GM12878 (cell line): ENCODE results near the gene B4GALT5. TPM values are rescaled to one million over a fixed set of nuclear protein-coding genes. Genes with fewer than 3 reads are reported as not detected.

Experiments used
- ATAC-seq: fragments of 200-7000 bp; cut with Tn5 transposase; 3 replicates; pipeline ENCODE4 v1.9.1; 2020; ENCODE audit warnings: mild to moderate bottlenecking, moderate library complexity
- BruUV-seq: library from RNA; stranded (reverse); fragments of 400-500 nt; replicated peaks from 2 replicates; lab custom pipeline; 2021; lab: Mats Ljungman, UMichigan
- CTCF ChIA-PET: fragments of 300-600 bp; sonication (Branson Sonifier 250); formaldehyde crosslinking; extraction: SDS; loops from one replicate; lab custom pipeline; 2021; ENCODE audit warnings: inconsistent platforms; lab: Yijun Ruan, JAX
- POLR2A ChIA-PET: fragments of 350-600 bp; formaldehyde crosslinking; extraction: SDS; loops from one replicate; lab custom pipeline; 2021; ENCODE audit warnings: inconsistent platforms; lab: Charles Lee
- RAD21 ChIA-PET: fragments of 300-600 bp; sonication (Branson Sonifier 250); formaldehyde crosslinking; loops from one replicate; lab custom pipeline; 2023; ENCODE audit warnings: antibody characterized with exemption; ENCODE audit not compliant: unreplicated experiment; lab: Charles Lee
- SMC1A ChIA-PET: fragments of 300-600 bp; sonication (Branson Sonifier 250); formaldehyde crosslinking; loops from one replicate; lab custom pipeline; 2023; ENCODE audit not compliant: unreplicated experiment, uncharacterized antibody; lab: Charles Lee
- DNase-seq: peaks from one replicate; pipeline ENCODE4 v3.0.0-alpha.2; 2011; ENCODE audit warnings: low read depth, low spot score
- FAIRE-seq: peaks from 3 replicates; lab custom pipeline; 2011; peaks lifted over from hg19 to GRCh38; lab: Jason Lieb, UNC
- H2AFZ ChIP-seq: 2 replicates; pipeline ENCODE4 v1.6.0; 2011; ENCODE audit warnings: low read depth, low read length, control low read depth; ENCODE audit not compliant: control insufficient read depth
- H3K27ac ChIP-seq: 2 replicates; pipeline ENCODE4 v1.5.1; 2011; ENCODE audit warnings: control low read depth; ENCODE audit not compliant: control insufficient read depth, insufficient read depth
- H3K27me3 ChIP-seq, 2 experiments: replicated peaks in 1 of 2; 2 replicates each; pipeline versions ENCODE4 v1.6.0 to v1.6.1; 2011; ENCODE audit warnings: low read length in 1 of 2; ENCODE audit not compliant: control insufficient read depth in 2 of 2, insufficient read depth in 2 of 2
- H3K36me3 ChIP-seq, 2 experiments: 2 replicates each; pipeline ENCODE4 v1.5.1; 2011; ENCODE audit warnings: low read length in 1 of 2; ENCODE audit not compliant: control insufficient read depth in 2 of 2, insufficient read depth in 2 of 2
- H3K4me1 ChIP-seq: 2 replicates; pipeline ENCODE4 v1.6.1; 2011; ENCODE audit warnings: mild to moderate bottlenecking, low read length, moderate library complexity, mixed read lengths; ENCODE audit not compliant: control insufficient read depth, insufficient read depth
- H3K4me2 ChIP-seq: 2 replicates; pipeline ENCODE4 v1.6.0; 2011; ENCODE audit warnings: control low read depth; ENCODE audit not compliant: control insufficient read depth, insufficient read depth
- H3K4me3 ChIP-seq: fragments of 200-600 bp; sonication (generic); 2 replicates; pipeline ENCODE4 v1.5.1; 2016
- H3K79me2 ChIP-seq: 2 replicates; pipeline ENCODE4 v1.6.0; 2011; ENCODE audit warnings: low read length; ENCODE audit not compliant: control insufficient read depth, insufficient read depth
- H3K9ac ChIP-seq: 2 replicates; pipeline ENCODE4 v1.8.0; 2011; ENCODE audit warnings: low read length, control low read depth, mixed read lengths; ENCODE audit not compliant: control insufficient read depth, insufficient read depth
- H3K9me3 ChIP-seq: replicated peaks from 3 replicates; pipeline ENCODE4 v1.5.1; 2011; ENCODE audit warnings: mild to moderate bottlenecking, low read length; ENCODE audit not compliant: control insufficient read depth, insufficient read depth
- H4K20me1 ChIP-seq: 2 replicates; pipeline ENCODE4 v1.6.0; 2011; ENCODE audit not compliant: control insufficient read depth, insufficient read depth
- IRF4 ChIP-seq: IDR thresholded peaks from 2 replicates; pipeline ENCODE4 v1.6.1; 2011; ENCODE audit warnings: low read depth, low read length
- NRF1 ChIP-seq: conservative IDR thresholded peaks from 2 replicates; pipeline ENCODE4 v1.6.1; 2011; ENCODE audit warnings: mild to moderate bottlenecking, low read depth, low read length, improper control_type of control experiment
- SIN3A ChIP-seq: IDR thresholded peaks from 2 replicates; pipeline ENCODE4 v1.6.1; 2012; ENCODE audit warnings: low read depth, low read length, improper control_type of control experiment
- YBX1 ChIP-seq: fragments of 450-650 bp; IDR thresholded peaks from 2 replicates; pipeline ENCODE4 v1.6.1; 2016; ENCODE audit warnings: antibody characterized with exemption
- WGBS: methylation state at CpG from one replicate; pipeline ENCODE4 v1.1.6; 2016; ENCODE audit warnings: low lambda C conversion rate; ENCODE audit not compliant: insufficient replicate concordance, insufficient coverage; ENCODE audit errors: missing lambda C conversion rate; 5-methylcytosine and 5-hydroxymethylcytosine counted together
- in situ Hi-C: fragments of 300-500 bp; cut with MboI; formaldehyde crosslinking; loops from 9 replicates; pipeline ENCODE4 v1.14.3; 2018; ENCODE audit warnings: mixed read lengths
- intact Hi-C: fragments of 100-400 bp; cut with micrococcal nuclease; formaldehyde crosslinking; loops from one replicate; pipeline ENCODE4 v1.14.2; 2022; ENCODE audit not compliant: unreplicated experiment
- polyA plus RNA-seq, 11 experiments: library from polyadenylated mRNA; depleted of rRNA in 4 of 11; unstranded in 6 of 11; stranded (reverse) in 5 of 11; fragments of >200 nt; fragmentation: Nextera tagmentation in 4 of 11; fragmentation: Illumina TruSeq in 1 of 11; extraction: Ambion mirVana in 4 of 11; extraction: Trizol in 1 of 11; gene quantifications; 1 replicate in 1 of 11; 2 replicates in 10 of 11; pipeline versions ENCODE4 v1.2.1 to v1.2.3, GENCODE V29; 2011 to 2016; ENCODE audit warnings: inconsistent platforms in 2 of 11, missing spikeins in 2 of 11, low read depth in 1 of 11
- total RNA-seq, 4 experiments: library from RNA; depleted of rRNA in 3 of 4; stranded (reverse); fragments of >200 nt in 3 of 4; fragmentation: Illumina TruSeq in 1 of 4; extraction: Trizol in 1 of 4; gene quantifications; 2 replicates each; pipeline versions ENCODE4 v1.2.1 to v1.2.3, GENCODE V29; 2013 to 2021
- TF ChIP-seq, protein P1 (sequence below): fragments of 450-650 bp; IDR thresholded peaks from 2 replicates; pipeline ENCODE4 v1.6.1; 2014; ENCODE audit warnings: mild to moderate bottlenecking
- TF ChIP-seq, protein P2 (sequence below): fragments of 450-650 bp; IDR thresholded peaks from 2 replicates; pipeline ENCODE4 v1.6.1; 2017; ENCODE audit warnings: mild to moderate bottlenecking
- TF ChIP-seq, protein P3 (sequence below): IDR thresholded peaks from 2 replicates; pipeline ENCODE4 v1.6.1; 2011; ENCODE audit warnings: borderline replicate concordance, low read depth, mild to moderate bottlenecking, moderate library complexity, mixed read lengths, low read length; ENCODE audit not compliant: insufficient read depth; ENCODE audit errors: extremely low read length

The B4GALT5 gene
- total and polyA plus RNA-seq, 10 of the 15 experiments (the other 5 are each of a cell fraction or from before 2014, with no cell fraction given): 2.0 to 55.5 (median 20.2) TPM

DNA sequence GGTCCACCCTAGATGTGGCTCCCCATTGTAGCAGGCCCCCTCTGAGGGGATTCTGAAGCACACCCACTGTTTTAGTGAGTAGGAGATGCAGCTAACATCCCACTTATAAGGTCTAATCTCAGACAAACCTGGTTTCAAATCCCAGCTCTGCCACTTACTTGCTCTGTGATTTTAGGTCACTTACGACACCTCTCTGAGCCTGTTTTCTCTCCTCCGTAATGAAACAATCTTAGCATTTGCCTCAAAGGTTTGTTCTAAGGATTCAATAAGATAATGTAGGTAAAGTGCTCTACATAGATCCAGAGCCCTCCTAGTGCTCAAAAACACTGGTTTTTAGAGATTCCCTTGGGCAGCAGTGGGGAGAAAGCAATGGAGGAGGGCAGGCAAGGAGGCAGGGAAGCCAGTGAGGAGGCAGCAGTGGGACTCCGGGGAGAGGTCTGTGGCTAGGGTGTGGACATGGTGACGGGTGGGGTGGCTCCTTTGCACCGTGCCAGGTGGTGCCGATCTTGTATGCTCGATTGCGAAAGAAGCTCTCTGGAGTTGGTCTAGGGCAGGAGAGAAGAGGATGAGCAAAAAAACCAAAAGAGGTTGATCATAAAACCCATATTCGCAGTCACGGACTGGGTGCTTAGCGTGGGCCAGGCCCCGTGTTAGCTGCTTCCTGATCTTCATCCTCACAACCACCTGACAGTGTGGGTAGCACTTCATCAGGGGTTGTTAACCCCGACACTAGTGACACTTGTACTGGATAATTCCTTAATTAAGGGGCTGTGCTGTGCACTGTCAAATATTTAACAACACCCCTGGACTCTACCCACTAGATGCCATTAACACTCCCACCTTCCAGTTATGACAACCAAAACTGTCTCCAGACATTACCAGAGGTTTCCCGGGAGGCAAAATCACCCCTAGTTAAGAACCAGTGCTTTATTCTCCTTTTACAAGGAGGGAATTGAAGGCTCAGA lies 129.0 kb downstream of the B4GALT5 start:
- TF ChIP-seq, protein P1, sequence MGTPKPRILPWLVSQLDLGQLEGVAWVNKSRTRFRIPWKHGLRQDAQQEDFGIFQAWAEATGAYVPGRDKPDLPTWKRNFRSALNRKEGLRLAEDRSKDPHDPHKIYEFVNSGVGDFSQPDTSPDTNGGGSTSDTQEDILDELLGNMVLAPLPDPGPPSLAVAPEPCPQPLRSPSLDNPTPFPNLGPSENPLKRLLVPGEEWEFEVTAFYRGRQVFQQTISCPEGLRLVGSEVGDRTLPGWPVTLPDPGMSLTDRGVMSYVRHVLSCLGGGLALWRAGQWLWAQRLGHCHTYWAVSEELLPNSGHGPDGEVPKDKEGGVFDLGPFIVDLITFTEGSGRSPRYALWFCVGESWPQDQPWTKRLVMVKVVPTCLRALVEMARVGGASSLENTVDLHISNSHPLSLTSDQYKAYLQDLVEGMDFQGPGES: no peak
- peaks cover 3 to 8% of the 10 kb centered on the region in 2 experiments; a peak in 2 of 4 replicates for H3K27me3 ChIP-seq
- H3K4me1 ChIP-seq: no peaks in the 10 kb centered on the region
- H3K79me2 ChIP-seq: no peaks in the 10 kb centered on the region
- DNase-seq (no peak), ATAC-seq (no peak), FAIRE-seq (no peak)
- no peak overlapping the region for H3K4me2 ChIP-seq
- WGBS: 39% methylated on average over 14 of the region's 14 CpGs
- no peaks in the 10 kb centered on the region for H3K36me3 ChIP-seq
- ChIA-PET CTCF (interaction anchor here (1.1 kb wide), 1 partner anchor 261 kb away, joined by 3 read pairs; no protein-coding TSS in a partner anchor), RAD21 (no interaction called here), POLR2A (no interaction called here), SMC1A (no interaction called here)
- no TSS peak for BruUV-seq
- H3K27ac ChIP-seq: no peak overlapping the region
- no peaks in the 10 kb centered on the region; the same call in 2 of the 3 replicates for H3K9me3 ChIP-seq
- in situ Hi-C loops: no loop called here
- intact Hi-C loops: no loop called here
- no peak overlapping the region for H3K9ac ChIP-seq
- no peak overlapping the region for H3K4me3 ChIP-seq
- H4K20me1 ChIP-seq: no peaks in the 10 kb centered on the region
- no peak overlapping the region for H2AFZ ChIP-seq

DNA sequence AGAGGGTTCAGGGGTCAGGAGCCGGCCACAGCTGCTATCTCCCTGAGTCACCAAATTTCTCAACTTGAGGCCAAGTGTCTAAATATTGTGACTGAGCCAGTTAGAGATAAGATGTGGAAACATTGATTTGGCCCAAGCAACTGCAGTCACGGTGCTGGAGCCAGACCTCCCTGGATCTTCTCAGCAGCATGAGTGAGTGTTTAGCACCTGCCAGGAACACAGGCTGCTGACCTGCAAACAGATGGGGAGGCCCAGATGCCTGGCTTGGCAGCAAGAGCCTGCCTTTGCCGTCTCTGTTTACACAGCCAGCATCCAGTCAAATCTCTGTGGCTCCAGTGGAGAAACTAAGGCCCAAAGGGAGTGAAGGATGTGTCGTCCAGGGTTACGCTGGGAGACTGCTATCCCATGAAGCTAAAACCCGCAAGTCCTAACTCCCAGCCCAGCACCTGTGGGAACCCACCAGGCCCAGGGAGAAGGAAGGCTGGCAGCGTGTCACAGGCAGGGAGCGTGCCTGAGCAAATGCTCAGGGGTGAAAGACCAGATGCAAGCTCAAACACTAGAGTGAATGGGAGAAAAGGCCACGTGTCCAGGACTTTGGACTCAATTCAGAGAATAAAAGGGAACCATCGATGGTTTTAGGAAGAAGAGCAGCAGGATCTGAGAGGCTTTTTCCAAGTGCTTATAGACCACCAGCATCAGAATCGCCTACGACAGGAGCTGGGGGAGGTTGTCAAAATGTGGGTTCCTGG lies 129.8 kb downstream of the B4GALT5 start:
- BruUV-seq: no TSS peak
- intact Hi-C loops (no loop called here), in situ Hi-C loops (no loop called here)
- Histone ChIP-seq H2AFZ (no peak overlapping the region), H3K4me2 (no peak overlapping the region), H3K9me3 (no peaks in the 10 kb centered on the region; the same call in 2 of the 3 replicates), H3K9ac (no peak overlapping the region), H3K79me2 (no peaks in the 10 kb centered on the region), H3K27me3 (peaks cover 3 to 8% of the 10 kb centered on the region in 2 experiments; a peak in 2 of 4 replicates), H3K36me3 (no peaks in the 10 kb centered on the region), H3K27ac (no peak overlapping the region), H3K4me3 (no peak overlapping the region), H3K4me1 (no peaks in the 10 kb centered on the region), H4K20me1 (no peaks in the 10 kb centered on the region)
- WGBS: 54% methylated on average over 12 of the region's 12 CpGs
- DNase-seq (no peak), ATAC-seq (no peak), FAIRE-seq (no peak)
- RAD21 ChIA-PET: no interaction called here
- POLR2A ChIA-PET: no interaction called here
- no peak for TF ChIP-seq SIN3A
- TF ChIP-seq, protein P2, sequence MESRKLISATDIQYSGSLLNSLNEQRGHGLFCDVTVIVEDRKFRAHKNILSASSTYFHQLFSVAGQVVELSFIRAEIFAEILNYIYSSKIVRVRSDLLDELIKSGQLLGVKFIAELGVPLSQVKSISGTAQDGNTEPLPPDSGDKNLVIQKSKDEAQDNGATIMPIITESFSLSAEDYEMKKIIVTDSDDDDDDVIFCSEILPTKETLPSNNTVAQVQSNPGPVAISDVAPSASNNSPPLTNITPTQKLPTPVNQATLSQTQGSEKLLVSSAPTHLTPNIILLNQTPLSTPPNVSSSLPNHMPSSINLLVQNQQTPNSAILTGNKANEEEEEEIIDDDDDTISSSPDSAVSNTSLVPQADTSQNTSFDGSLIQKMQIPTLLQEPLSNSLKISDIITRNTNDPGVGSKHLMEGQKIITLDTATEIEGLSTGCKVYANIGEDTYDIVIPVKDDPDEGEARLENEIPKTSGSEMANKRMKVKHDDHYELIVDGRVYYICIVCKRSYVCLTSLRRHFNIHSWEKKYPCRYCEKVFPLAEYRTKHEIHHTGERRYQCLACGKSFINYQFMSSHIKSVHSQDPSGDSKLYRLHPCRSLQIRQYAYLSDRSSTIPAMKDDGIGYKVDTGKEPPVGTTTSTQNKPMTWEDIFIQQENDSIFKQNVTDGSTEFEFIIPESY: no peak
- TF ChIP-seq NRF1: no peak
- TF ChIP-seq IRF4: no peak
- TF ChIP-seq YBX1: no peak
- TF ChIP-seq, protein P3, sequence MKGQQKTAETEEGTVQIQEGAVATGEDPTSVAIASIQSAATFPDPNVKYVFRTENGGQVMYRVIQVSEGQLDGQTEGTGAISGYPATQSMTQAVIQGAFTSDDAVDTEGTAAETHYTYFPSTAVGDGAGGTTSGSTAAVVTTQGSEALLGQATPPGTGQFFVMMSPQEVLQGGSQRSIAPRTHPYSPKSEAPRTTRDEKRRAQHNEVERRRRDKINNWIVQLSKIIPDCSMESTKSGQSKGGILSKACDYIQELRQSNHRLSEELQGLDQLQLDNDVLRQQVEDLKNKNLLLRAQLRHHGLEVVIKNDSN: no peak
- CTCF ChIA-PET: interaction anchor here (1.0 to 1.1 kb wide), 2 partner anchors 27 to 262 kb away, joined by 3 read pairs; no protein-coding TSS in a partner anchor
- SMC1A ChIA-PET: interaction anchor here (1.0 kb wide), 1 partner anchor 12 kb away, joined by 3 read pairs; no protein-coding TSS in a partner anchor
